GM21737 (cell line): ENCODE measurements around the gene CACNA2D3.

Experiments used
- ATAC-seq: cut with Tn5 transposase; IDR thresholded peaks from one replicate; pipeline ENCODE4 v1.9.1; 2021; ENCODE audit warnings: mild to moderate bottlenecking, moderate library complexity; ENCODE audit not compliant: unreplicated experiment

The CACNA2D3 gene

GRCh38 chr3:54126551-54126950 lies 4.2 kb downstream of the CACNA2D3 start:
- ATAC-seq, result no peak

- ATAC-seq, result no peak
These were observed 5.2 kb downstream of the CACNA2D3 start for GRCh38 chr3:54127499-54128056.

DNA sequence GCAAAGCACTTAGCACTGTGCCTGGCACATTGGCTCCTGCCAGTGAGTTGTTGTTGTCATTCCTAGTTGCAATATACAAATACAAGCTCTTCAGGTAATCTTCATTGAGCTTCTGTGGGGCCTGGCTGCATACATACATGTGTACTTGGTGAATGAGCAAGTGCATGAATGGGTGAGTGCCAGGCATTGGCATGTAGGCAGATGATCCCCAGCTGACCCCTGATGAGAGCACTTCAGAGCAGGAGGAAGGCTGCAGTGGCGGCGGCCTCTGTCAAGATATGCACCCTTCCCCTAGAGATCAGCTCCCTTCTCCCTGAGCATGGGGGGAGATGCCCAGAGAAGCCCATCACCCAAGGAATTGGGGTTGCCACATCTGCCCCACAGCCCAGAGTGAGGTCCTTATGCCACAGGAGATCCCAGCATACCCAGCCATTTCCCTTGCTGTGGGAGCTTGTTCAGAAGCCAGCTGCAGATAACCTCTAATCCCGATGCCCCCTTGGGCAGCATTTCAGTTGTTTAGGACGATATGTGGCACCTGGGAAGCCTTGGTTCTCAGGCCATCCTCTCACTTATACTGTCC lies 8.8 kb downstream of the CACNA2D3 start:
- no peak for ATAC-seq

DNA sequence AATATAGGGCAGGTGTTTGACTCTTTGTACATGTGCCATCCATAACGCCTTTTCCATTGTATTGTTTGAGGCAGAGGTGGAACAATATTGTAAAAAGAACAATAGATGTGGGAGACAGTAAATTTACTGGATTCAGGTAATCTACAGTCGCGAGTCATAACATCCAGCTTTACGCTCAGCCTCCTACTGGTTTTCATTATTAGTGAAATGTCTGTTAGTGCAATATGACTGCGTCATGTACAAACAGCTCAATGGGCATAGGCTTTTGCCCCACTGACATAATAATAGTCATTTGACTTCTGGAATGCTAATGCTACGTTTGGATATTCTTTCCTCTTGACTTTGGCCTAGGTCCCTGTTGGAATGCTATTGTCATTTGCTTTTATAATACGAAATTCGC lies 9.5 kb downstream of the CACNA2D3 start:
- ATAC-seq, result no peak

GRCh38 chr3:54132685-54133084 lies 10.3 kb downstream of the CACNA2D3 start:
- ATAC-seq, result no peak

- ATAC-seq, result no peak
These were observed 10.8 kb downstream of the CACNA2D3 start for GRCh38 chr3:54133196-54133595.

DNA sequence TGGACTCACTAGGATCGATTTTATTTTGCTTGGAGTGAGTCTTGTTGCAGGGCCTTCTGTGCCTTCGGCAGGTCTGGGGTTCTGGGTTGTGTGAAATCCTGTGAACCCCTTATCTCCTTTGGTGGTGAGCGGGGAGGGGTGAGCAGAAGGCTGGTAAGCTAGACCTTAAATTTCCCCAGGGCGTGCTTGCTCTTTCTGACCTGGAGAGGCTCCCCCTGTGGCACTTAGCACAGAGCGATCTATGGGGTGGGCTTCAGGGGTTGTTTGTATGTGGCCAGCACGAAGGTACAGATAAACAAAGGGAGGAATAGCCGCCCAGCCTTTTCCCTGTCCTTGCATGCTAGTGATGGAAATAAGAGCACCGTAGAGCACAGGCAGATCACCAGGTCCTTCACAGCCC lies 11.8 kb downstream of the CACNA2D3 start:
- ATAC-seq, result no peak

- no peak for ATAC-seq
These were observed 12.4 kb downstream of the CACNA2D3 start for GRCh38 chr3:54134713-54135112.

DNA sequence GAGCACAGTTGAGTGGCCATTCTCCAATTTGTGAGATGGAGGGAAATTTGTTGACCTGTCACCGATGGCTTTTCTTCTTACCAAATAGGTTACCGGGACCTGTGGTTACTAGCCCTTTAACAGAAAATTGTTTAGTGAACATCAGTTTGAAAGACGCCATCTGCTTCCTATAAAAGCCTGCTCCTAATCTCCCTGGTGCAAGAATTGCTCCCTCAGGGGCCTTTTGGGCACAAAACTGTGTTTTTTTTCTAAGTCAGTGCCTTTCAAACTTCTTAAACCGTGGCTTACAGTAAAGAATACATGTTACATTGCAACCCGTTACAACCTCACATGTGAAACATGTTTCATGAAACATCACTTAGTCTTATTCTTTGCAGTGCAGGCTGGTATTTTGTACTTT lies 15.0 kb downstream of the CACNA2D3 start:
- ATAC-seq, result no peak

DNA sequence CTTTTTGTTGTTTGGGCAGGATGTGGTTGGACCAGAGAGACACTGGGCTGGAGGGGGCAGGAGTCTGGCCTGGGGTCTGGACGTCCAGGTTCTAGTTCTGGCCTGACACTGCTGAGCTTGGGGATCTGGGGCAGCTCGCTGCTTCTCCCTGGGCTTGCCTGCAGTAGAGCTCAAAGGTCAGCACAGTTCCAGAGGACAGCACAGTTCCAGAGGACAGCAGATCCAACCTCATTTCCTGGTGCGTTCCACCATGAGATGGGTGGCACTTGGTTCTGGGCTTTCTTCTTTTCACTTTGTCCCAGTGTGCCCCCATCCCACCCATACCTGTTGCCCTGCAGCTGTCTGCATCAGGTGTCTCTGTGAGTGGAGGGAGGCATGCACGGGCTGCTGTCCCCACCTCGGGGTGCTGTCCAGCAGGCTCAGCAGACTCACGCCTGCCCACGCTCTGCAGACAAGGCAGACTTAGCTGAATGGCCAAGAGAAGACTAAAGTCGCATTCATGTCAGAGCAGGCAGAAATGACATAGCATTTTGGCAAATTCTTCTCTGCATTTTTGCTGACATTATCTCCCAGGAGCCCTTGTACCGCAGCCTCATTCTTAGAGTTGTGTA lies 16.7 kb downstream of the CACNA2D3 start:
- ATAC-seq, result no peak

DNA sequence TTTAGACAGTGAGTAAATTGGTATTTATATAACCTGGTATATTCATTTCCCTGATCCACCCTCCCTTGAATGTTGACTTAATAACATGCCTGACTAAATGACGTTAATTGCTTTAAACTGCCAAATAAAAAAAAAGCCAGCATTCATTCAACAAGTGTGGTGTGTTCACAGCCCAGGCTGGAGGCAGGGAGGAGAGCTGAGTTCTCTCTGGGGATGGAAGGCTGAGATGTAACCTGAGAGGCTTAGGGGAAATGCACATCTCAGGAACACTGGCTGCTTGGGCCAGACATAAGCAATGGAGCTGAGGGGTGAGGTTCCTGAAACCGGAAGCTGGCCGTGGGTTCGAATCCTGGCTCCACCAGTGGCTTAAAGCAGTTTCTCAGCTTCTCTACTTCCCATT lies 17.3 kb downstream of the CACNA2D3 start:
- ATAC-seq, result no peak

DNA sequence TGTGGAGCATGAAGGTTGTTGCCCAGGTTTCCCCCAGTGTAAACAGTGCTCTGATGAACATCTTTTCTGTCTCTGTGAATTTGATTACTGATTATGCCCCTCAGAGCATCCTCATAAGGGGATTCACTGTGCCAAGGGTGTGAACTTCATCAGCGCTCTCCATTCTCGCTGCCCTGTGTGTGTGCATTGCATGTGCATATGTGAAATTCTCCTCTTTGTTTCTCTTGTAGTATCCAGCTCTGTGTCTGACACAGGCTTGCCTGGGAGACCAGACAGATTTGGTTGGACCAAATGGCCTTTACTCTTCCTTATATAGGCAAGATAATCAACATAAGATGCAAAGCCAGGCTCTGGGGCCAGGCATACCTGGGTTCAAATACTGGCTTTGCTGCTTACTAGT lies 21.9 kb downstream of the CACNA2D3 start:
- no peak for ATAC-seq

GRCh38 chr3:54146506-54147239 lies 24.3 kb downstream of the CACNA2D3 start:
- no peak for ATAC-seq

DNA sequence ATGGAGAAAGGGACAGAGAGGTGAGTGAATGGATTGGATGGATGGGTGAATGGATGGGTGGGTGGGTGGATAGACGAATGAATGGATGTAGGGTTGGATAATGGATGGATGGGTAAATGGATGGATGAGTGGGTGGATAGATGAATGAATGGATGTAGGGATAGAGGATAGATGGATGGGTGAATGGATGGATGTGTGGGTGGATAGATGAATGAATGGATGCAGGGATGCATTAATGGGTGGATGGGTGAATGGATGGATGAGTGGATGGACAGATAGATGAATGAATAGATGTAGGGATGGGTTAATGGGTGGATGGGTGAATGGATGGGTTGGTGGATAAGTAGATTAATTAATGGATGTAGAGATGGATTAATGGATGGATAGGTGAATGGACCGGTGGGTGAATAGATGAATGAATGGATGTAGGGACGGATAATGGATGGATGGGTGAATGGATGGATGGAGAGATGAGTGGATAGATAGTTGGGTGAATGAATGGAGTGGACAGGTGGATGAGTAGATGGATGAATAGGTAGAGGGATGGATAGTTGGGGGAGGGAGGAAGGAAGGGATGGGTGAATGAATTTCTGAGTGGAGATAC lies 28.6 kb downstream of the CACNA2D3 start:
- ATAC-seq, result no peak

- no peak for ATAC-seq
These were observed 31.1 kb downstream of the CACNA2D3 start for GRCh38 chr3:54153477-54153876.

- ATAC-seq, result no peak
These were observed 35.5 kb downstream of the CACNA2D3 start for GRCh38 chr3:54157860-54158259.

- no peak for ATAC-seq
These were observed 37.6 kb downstream of the CACNA2D3 start for GRCh38 chr3:54159917-54160316.

DNA sequence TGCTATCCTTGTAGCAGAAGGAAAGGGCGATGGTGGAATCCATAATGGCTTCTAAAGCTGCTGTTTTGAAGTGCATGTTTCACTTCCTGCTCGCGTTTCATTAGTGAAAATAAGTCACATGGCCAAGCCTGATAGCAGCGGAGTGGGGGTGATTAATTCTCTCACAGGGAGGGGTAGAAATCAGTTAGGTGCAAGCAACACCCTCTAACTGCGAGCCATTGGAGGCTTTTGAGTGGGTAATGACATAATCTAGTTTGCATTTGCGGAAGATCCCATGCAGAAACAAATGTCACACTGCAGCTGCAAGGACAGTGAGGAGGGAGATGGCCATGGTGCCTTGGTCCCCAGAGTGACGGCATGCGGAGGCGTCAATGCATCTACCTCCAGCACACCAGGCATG lies 41.1 kb downstream of the CACNA2D3 start:
- no peak for ATAC-seq

DNA sequence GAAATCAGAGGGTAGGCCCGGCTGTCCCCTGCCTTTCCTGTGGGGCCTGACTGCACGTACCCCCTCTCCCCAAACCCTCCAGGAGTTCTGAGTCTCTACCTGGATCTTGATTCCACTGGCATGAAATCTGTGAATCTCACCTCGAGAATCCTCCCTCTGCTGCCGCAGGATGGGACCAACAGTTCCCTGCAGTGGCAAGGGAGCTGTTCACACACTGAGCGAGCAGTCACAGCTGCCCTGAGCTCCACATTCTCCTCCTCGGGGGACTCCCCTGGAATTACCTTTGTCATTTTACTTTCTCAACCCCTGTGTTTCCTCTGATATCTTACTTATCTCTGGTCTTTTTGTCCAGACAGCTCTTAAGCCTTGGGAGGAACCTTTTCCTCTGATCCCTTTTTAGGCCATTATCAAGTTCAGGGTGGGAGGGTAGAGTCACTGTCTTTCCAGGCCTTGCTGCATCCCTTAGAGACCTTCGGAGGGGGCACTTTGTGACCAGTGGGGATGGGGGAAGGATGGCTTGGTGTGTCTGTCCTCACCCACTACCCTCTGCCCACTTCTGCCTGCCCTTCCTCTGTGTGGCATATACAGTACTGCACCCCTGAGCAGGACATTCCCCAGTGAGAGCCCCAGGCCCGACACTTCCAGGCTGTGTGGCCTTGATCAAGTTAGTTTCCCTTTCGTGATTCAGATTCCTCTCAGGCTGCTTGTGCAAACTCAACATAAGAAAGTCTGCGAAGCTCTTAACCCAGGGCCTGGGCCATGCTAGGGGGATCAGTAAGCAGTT lies 42.0 kb downstream of the CACNA2D3 start:
- ATAC-seq, result no peak

DNA sequence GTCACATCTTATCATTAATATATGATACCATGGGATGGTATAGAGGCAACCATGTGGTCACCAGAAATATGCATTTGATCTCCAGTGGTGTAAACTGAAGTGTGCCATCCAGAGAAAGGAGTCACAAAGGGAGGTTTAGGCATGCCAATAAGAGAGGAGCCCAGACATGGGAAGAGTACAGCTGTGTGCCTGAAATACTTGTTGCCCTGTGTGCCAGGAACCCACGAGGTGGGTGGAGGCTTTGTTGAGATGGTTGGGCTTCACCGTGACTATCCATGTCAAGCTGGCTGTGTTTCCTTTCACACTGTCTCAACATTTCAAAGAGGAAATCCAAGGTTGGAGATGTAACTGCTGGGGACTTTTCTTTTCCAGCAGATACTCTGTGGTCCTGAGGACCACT lies 43.5 kb downstream of the CACNA2D3 start:
- ATAC-seq, result no peak

DNA sequence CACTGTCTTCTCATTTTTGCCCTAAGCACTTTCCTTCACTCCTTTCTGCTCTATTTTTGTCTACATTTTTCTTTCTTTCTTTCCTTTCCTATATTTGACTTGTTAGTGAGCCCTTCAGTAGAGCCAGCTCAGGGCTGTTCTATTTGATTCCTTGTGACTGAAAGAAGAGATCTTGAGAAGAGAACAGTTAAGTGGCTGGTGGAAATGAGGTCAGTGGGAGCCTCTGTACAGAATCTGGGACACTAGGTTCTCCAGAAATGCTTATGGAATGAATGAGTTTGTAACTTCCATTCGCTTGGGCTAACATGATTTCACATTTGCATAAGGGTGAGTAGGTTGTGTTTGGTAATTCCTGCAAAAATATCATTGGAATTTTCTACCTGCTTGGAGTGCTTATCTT lies 45.6 kb downstream of the CACNA2D3 start:
- ATAC-seq, result no peak
